Testis (tissue), 2 donors: ENCODE data around the gene SLFN11.
"Not testable (repeated sequence)": the region's sequence is repeated elsewhere in the genome, so short reads cannot be mapped to it uniquely, and the experiment has no call there.

Source experiments
- CTCF ChIP-seq, 3 experiments: fragments of 450-650 bp in 2 of 3; fragments of 200-600 bp in 1 of 3; sonication (generic) in 1 of 3; IDR thresholded peaks; one replicate each; pipeline ENCODE4 v1.5.1; 2016 to 2019; ENCODE audit warnings: antibody characterized with exemption in 3 of 3, mild to moderate bottlenecking in 2 of 3, moderate library complexity in 1 of 3
- POLR2A ChIP-seq: fragments of 450-650 bp; IDR thresholded peaks from one replicate; pipeline ENCODE4 v1.6.1; 2017; ENCODE audit warnings: antibody characterized with exemption, mild to moderate bottlenecking, moderate library complexity

GRCh38 chr17:35309345-35309744 is 64.1 kb downstream of the SLFN11 start:
- not testable (repeated sequence) for TF ChIP-seq CTCF (IDR thresholded peaks at IDR 0.05); POLR2A
